Coronary artery (tissue), 2 donors: ENCODE results near the gene CALML3.

Experiments
- DNase-seq: peaks from one replicate; pipeline ENCODE4 v3.0.0-alpha.2; 2017; ENCODE audit warnings: low spot score
- H3K27ac ChIP-seq, 2 donors: fragments of 200-600 bp; sonication (generic); one replicate each; pipeline ENCODE4 v1.5.1; 2016 to 2019
- H3K4me3 ChIP-seq: fragments of 200-600 bp; sonication (generic); 2 replicates; pipeline ENCODE4 v1.5.1; 2016; ENCODE audit warnings: mild to moderate bottlenecking, moderate library complexity
- CTCF ChIP-seq: fragments of 200-600 bp; sonication (generic); IDR thresholded peaks from one replicate; pipeline ENCODE4 v1.5.1; 2019; ENCODE audit warnings: antibody characterized with exemption

CALML3 gene

GRCh38 chr10:5545011-5545410 lies 20.2 kb downstream of the CALML3 start:
- Histone ChIP-seq H3K4me3 (no peak overlapping the region), H3K27ac (peak overlapping the region; percentile 75 to 83)
- no peak for TF ChIP-seq CTCF
- peak; percentile 43 for DNase-seq

GRCh38 chr10:5545426-5545777 lies 20.6 kb downstream of the CALML3 start:
- TF ChIP-seq CTCF, result no peak
- H3K4me3 ChIP-seq, result no peak overlapping the region
- H3K27ac ChIP-seq, result peak overlapping the region; percentile 75 to 83
- DNase-seq, result no peak

GRCh38 chr10:5545778-5546710 lies 21.3 kb downstream of the CALML3 start:
- peak overlapping the region; percentile 75 to 83 for H3K27ac ChIP-seq
- DNase-seq, result peak; percentile 82
- no peak for TF ChIP-seq CTCF
- H3K4me3 ChIP-seq, result no peak overlapping the region

GRCh38 chr10:5546891-5547680 lies 22.3 kb downstream of the CALML3 start:
- H3K4me3 ChIP-seq, result peak overlapping the region; percentile 48

GRCh38 chr10:5547681-5547930 lies 22.8 kb downstream of the CALML3 start:
- DNase-seq, result no peak
- peak overlapping the region; percentile 48 for H3K4me3 ChIP-seq
- H3K27ac ChIP-seq, result peak overlapping the region; percentile 75 to 83
- no peak for TF ChIP-seq CTCF

More at GRCh38 chr10:5546891-5547680, 22.3 kb downstream of the CALML3 start:
- DNase-seq, result no peak
- H3K27ac ChIP-seq, result peak overlapping the region; percentile 75 to 83
- TF ChIP-seq CTCF, result no peak

GRCh38 chr10:5547931-5548660 lies 23.3 kb downstream of the CALML3 start:
- no peak for DNase-seq
- Histone ChIP-seq H3K27ac (peak overlapping the region; percentile 75 to 83), H3K4me3 (peak overlapping the region; percentile 48)
- TF ChIP-seq CTCF, result no peak
